HG02981 (cell line): ENCODE data around the gene TMEM191B.
"Not testable (repeated sequence)": the region's sequence is repeated elsewhere in the genome, so short reads cannot be mapped to it uniquely, and the experiment has no call there.

Experiments used
- ATAC-seq: cut with Tn5 transposase; IDR thresholded peaks from one replicate; pipeline ENCODE4 v1.9.1; 2021; ENCODE audit warnings: mild to moderate bottlenecking, moderate library complexity; ENCODE audit not compliant: unreplicated experiment

TMEM191B gene

DNA sequence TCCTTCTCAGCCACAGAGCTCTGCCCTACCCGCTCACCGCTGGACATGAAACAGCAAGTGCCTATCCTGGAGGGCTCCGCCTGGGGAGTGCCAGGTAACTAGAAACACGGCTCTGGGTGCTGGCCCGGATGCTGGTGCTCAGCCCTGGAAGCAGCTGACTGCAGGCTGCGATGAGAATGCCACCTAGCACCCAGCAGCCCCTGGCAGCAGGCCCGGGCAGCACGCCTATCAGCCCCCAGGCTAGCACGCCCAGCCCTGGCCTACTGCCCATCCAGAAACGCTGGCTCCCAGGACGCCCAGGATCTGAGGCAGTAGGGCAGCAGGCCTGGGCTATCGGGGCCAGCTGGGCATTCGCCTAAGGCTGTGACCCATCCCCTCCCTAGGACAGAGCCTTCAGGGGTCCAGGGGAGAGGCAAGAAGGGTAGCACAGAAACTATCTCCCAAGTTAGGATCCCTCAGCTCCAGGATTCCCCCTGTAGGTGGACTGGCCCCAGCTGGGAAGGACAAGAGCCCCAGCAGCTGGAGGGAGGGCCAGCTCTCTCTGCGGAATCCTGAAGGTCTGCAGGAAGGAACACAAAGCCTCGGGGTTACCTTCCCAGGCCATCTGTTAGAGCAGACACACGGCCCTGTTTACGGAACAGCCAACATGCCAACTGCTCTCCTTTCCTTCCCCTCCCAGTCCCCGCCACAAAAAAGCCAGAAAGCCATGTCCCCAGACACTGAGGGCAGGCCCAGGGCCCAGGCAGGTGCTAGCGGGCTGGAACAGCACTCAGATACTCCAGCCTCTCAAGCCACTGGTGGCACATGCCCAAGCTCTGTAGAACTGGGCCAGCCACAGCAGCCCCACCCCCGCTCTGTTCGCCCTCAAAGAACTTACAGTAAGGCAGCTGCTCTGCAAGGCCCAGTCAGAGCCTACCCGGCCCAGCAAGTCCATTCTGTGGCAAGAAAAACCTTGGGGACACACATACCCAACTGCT lies 27.0 kb downstream of the TMEM191B start:
- not testable (repeated sequence) for ATAC-seq

GRCh38 chr22:18558516-18558915 lies 30.9 kb downstream of the TMEM191B start:
- ATAC-seq = not testable (repeated sequence)

DNA sequence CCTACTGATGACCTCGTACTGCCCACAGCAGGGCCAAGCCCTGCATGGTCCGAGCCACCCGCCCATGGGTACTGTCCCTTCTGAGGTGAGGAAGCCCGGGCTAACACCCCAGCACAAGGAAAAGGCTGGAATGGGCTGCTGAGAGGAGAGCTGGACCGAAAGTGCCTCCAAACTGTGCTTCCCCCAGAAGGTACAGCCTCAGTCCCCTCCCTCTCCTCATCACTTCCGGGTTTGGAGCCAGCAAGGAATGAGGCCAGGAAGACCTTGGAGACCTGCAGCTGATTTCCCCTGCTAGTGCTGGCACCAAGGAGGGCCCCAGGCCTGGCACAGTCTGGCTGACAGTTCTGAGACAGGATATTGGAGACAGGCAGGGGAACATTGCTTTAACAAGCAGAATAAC lies 31.3 kb downstream of the TMEM191B start:
- ATAC-seq = not testable (repeated sequence)

- not testable (repeated sequence) for ATAC-seq
Measured at GRCh38 chr22:18560099-18560974, 32.7 kb downstream of the TMEM191B start.

- ATAC-seq = not testable (repeated sequence)
Measured at GRCh38 chr22:18570509-18571246, 43.1 kb downstream of the TMEM191B start.

GRCh38 chr22:18573483-18574164 lies 46.0 kb downstream of the TMEM191B start:
- ATAC-seq = not testable (repeated sequence)

GRCh38 chr22:18574555-18574954 lies 47.0 kb downstream of the TMEM191B start:
- not testable (repeated sequence) for ATAC-seq

DNA sequence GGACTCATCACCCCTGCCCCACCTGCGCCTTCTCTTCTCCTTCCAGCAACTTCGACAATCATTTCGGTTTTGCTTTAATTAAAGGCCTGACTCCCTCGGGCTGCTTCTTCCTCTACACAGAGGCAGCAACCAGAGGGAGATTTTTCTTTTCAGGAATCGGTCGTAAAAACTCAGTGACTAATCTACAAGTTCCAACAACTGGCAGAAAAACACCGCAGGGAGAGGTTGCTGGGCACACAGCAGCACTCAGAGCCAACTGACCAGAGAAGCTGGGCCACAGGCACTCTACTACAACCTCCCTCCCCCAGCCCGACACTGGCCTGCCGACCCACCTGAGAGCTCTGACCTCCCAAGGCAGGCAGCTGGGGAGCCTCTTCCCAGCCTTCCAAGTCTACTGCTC lies 48.1 kb downstream of the TMEM191B start:
- not testable (repeated sequence) for ATAC-seq

- peak; percentile 31 for ATAC-seq
Measured at GRCh38 chr22:18577090-18577818, 49.7 kb downstream of the TMEM191B start.

DNA sequence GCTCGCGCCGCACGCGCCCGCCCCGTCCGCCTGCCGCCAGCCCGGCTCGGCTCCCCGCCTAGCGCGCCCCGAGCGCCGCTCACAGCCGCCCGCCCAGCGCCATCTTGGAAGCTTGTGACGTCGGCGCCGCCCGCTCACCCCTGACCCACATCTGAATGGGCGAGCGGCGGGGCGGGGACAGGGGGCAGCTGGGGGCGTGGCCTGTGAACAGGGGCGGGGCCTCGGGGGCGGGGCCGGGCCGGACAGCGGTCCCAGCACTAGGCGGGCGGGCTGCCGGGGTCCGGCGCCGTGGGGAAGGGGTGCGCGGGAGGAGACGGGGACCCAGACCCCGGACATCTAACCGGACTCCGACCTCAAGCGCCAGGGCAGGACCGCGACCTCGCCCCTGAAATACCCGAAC lies 50.2 kb downstream of the TMEM191B start:
- ATAC-seq = peak; percentile 80
